ENCODE data around the gene TMTC1.

TMTC1 gene

GRCh38 chr12:29778531-29778930 is 5.2 kb downstream of the TMTC1 start:
- DNase-seq, result no peak

- DNase-seq, result no peak
Measured at GRCh38 chr12:29773076-29773475, 10.7 kb downstream of the TMTC1 start.

- no peak for DNase-seq
Measured at GRCh38 chr12:29771786-29772185, 12.0 kb downstream of the TMTC1 start.

DNA sequence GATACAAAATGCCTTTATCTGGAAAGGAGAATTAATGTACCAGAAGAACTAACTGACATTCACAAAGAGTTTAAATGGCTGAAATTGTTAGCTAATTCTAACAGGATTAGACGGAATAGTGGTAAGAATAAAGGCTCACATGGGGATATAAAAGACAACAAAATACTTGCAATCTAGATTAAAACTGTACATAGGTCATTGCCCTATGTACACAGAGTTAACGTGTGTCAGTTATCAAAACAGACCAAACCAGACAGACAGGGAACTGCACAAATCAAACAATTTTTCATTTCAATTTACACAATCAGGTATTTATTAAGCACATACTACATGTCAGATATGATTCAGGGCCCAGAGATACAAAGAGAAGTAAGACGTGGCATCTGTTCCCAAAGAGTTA is 12.6 kb downstream of the TMTC1 start:
- DNase-seq, result no peak

- no peak for DNase-seq
Measured at GRCh38 chr12:29769162-29769858, 14.4 kb downstream of the TMTC1 start.

GRCh38 chr12:29768372-29768771 is 15.4 kb downstream of the TMTC1 start:
- DNase-seq, result no peak

- no peak for DNase-seq
Measured at GRCh38 chr12:29763301-29763683, 20.4 kb downstream of the TMTC1 start.

DNA sequence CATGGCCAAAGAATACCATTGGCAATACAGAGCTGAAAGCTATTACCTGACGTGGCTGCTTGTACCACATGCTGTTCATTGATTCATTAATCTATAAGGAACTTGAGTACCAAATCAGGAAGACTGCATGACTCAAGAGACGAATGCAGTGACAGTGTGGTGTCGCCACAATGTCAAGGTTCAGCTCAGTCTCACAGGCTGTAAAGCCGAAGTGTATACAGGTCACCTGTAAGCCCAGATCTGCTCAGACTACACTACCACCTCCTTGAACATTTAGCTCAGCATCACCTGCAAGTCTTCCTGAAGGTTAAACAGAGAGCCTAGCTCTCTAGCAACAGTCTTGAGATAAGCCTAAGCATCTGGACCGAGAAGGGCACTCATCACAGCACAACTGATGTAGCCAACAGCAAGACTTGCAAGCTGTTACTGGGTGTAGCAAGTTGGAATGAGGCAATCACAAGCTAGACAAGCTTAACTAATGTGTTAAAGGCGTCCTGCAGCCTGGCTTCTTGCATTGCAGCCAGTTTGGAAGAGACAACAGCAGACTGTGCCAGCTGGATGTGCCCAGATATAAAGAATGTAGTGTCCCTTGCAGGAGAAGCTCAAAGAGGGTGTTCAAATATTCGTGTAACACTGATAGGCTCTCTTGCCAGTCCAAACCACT is 21.0 kb downstream of the TMTC1 start:
- no peak for DNase-seq

DNA sequence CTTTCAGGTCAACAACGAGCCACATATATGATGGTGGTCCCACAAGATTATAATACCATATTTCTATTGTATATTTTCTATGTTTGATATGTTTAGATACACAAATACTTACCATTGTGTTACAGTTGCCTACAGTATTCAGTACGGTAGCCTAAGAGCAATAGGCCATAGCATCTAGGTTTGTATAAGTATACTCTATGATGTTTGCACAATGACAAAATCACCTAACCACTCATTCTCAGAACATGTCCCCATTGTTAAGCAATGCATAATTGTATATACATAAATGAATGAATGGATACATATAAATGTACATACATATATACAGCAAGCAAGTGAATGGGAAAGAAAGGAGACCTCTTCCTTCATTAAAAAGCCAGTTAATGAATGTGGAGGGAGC is 23.8 kb downstream of the TMTC1 start:
- DNase-seq, result no peak

DNA sequence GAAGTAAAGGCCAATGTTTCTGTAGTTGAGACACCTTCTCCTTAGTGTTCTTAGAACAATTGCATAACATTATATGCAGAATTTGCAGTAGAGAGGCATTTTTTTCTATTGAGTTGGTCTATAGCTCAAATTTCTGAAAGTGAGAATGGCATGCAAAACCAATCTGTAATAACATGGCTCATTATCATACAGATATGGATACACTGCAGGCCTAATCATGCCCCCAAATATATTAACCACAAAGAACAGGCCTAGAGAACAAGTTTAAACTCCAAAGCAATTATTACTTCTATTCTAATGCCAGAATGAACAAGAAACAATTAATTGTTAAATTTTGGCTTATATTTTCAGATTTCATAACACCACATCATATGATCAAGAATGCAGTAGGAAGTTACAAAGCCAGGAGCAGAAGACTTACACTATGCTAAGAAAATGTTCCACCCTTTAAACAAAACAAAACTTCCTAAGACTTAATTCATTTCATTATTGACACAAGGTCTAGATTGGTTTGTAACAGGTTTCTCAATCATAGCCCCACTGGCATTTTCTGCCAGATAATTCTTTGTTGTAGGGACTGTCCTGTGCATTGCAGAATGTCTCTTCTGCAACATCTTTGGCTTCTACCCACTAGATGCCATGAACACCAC is 26.9 kb downstream of the TMTC1 start:
- DNase-seq, result no peak

DNA sequence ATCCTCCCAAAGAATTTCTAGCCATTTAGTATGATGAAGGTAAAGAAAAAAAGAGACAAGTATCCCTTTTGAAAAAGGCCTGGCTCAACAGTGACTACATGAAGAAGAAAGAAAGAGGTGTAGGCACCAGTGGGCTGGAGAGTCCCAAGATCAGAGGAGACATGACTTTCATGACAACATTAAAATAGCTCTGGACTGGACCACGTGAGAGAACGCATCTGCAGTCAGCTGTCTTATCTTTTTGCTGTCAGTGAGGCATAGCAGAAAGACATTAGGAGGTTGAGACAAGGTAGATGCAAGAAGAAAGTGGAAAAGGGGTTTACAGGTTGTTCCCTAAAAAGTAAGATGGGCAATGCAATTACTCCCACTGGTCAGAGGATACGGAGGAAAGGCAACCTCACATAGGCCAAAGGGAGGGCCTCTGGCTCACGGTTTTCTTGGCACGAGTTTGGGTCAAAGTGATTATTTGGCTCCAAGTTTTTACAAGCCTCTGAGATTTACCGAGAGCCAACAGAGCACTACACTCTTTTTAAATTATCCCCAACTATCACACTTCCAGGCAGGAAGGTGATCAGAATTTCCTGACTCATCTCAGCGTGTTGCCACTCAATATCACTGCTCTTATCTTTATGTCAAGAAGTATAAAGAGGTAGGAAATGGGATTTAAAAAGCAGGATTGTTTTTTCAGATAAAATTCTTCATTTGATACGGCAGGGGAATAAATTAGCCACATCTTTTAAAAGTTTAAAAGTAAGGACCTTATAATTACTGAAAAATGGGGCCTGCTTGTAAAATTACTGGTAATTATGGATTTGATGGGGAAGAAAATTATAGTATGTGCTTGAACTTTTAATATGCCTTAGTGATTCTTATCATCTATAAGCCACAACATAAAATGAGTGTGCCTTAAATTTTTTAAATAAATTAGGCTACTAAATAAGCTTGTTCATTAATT is 29.2 kb downstream of the TMTC1 start:
- DNase-seq, result no peak

GRCh38 chr12:29752121-29752520 is 31.6 kb downstream of the TMTC1 start:
- no peak for DNase-seq

DNA sequence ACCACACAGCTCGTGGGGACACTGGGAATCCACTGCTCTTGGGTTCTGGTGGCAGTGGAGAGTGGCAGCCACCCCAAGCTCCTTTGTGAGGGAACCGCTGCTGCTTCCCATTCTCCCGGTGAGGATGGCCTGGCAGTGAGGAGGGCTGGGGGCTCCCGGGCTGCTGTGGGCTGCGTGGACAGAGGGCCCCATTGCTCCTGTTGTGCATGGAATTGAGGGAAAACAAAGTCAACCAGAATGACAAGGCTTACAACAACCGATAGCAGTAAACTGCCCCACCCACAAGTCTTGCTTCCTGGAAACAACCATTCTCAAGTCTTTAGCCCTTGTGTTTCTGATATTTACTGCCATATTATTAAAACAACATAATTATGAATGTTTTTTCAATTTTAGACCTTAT is 32.1 kb downstream of the TMTC1 start:
- DNase-seq, result no peak

- DNase-seq, result no peak
Measured at GRCh38 chr12:29750928-29751220, 32.9 kb downstream of the TMTC1 start.

GRCh38 chr12:29750131-29750927 is 33.4 kb downstream of the TMTC1 start:
- no peak for DNase-seq

GRCh38 chr12:29744365-29744764 is 39.4 kb downstream of the TMTC1 start:
- DNase-seq, result no peak

DNA sequence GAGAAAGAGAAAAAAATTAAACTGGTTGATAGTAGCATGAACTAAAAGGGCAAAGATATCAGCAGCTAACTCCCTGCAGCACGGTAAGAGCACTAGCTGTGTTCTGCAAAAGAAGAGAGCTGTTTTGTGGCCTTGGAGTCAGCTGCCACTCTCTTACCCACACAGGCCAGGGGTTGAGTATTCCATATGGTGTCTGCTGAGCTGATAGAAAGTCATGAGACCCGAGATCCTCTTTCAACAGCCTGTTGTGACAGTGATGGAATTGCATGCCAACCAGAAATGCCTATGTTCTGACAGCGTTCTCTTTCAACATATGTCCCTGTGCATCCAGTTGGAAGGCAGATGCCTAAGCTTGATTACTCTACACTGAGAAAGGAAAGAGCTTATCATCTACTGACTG is 39.9 kb downstream of the TMTC1 start:
- no peak for DNase-seq

DNA sequence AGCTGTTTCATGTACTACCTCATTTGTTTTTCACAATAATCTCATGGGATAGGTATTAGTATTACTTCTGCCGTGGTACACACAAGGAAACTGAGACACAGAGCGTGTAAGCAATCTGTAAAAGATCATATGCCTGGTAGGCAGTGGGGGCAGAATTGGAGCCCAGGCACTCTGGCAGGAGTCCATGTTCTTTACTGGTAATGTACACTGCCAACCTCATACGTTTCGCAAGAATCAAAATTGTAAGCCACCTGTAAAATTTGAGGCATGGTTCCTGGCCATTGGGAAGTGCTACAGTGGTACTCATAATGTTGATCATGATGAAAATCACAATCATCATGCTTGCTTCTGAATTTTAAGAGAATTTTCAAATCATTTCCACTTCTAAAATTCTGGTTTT is 40.7 kb downstream of the TMTC1 start:
- no peak for DNase-seq

- no peak for DNase-seq
Measured at GRCh38 chr12:29742646-29743045, 41.1 kb downstream of the TMTC1 start.

DNA sequence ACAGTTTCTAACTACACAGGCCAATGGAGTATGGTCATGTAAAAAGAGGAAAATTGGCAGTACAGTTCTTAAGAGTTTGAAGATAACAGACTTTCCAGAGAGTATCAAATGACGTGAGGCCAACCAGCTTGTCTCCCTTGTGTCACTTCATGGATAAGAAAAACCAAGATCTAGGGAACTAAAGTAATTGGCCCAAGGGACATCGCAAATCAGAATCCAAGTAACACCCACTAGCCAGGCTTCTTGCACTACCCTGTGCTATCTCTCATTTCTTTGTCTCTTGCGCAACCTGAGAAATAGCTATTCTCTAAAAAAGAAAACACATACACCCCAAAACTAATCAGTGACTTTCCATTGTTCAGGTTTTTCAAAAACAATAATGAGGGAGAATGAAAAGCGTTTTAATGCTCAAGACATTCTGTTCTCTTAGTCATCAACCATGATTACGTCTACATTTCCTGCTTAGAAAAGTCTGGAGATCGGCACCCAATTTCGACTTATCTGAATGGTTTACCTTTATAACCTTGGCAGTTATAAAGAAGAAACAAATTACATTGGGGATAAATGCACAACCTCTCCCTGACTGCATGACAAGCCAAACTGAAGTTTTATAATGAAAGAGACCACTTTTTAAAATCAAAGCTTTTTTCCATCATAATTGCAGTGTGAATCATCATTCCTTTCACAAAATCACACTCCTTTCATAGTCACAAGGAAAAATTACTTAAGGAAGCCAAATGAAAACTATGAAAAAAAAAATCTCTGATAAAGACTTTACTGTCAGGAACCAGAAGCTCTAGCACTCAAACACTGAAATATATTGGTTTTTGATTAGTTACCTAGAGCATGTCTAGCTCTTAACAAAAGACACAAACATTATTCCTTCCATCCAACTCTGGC is 42.1 kb downstream of the TMTC1 start:
- DNase-seq, result no peak

DNA sequence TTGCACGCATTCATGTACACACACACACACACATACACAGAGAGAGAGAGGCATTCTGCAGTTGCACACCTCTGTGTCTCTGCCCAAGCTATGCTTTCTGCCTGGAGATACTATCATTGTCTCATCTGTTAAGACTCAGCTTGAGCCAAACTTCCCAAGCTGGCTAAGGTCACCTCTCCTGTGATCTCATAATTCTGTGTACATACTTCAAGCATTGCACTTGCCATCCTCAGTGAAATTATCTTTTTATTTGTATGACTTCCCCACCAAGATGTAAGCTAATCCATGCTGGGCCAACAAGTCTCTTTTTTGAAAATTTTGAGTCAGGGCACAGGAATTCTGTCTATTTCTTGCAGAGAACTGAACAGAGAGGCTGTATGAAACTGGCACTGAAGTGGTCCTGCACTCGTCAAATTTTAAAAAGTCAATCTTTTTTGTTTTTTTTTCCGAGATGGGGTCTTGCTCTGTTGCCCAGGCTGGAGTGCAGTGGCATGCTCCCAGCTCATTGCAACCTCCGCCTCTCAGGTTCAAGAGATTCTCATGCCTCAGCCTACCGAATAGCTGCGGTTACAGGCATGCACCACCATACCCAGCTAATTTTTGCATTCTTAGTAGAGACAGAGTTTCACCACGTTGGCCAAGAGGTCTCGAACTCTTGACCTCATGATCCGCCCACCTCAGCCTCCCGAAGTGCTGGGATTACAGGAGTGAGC is 44.3 kb downstream of the TMTC1 start:
- DNase-seq, result no peak

Measured in activated CD4-positive, CD25-positive, alpha-beta regulatory T cell treated with anti-CD3 and anti-CD28 coated beads, Interleukin-2, amount 50 U/mL, for 72 hours (primary cell).